Parathyroid adenoma (tissue), 2 donors: ENCODE data around the gene SFTPA2.
"Not testable (repeated sequence)": the region's sequence is repeated elsewhere in the genome, so short reads cannot be mapped to it uniquely, and the experiment has no call there.

Experiments used
- H2AFZ ChIP-seq: fragments of 300-600 bp; sonication (generic); one replicate; pipeline ENCODE4 v1.7.0; 2017; ENCODE audit warnings: antibody characterized with exemption, mild to moderate bottlenecking
- H3K27ac ChIP-seq: fragments of 300-600 bp; sonication (generic); one replicate; pipeline ENCODE4 v1.7.0; 2017
- H3K27me3 ChIP-seq: fragments of 300-600 bp; sonication (generic); one replicate; pipeline ENCODE4 v1.7.0; 2017; ENCODE audit warnings: low read length; ENCODE audit not compliant: control insufficient read depth, insufficient read depth
- H3K36me3 ChIP-seq: fragments of 300-600 bp; sonication (generic); one replicate; pipeline ENCODE4 v1.7.0; 2017; ENCODE audit warnings: low read length; ENCODE audit not compliant: control insufficient read depth, insufficient read depth
- H3K4me1 ChIP-seq: fragments of 300-600 bp; sonication (generic); one replicate; pipeline ENCODE4 v1.7.0; 2017; ENCODE audit warnings: control low read depth
- H3K4me2 ChIP-seq: fragments of 300-600 bp; sonication (generic); one replicate; pipeline ENCODE4 v1.7.0; 2017; ENCODE audit warnings: low read length
- H3K4me3 ChIP-seq: fragments of 300-600 bp; sonication (generic); one replicate; pipeline ENCODE4 v1.7.0; 2017; ENCODE audit warnings: low read depth, low read length
- H3K79me2 ChIP-seq: fragments of 300-600 bp; sonication (generic); one replicate; pipeline ENCODE4 v1.7.0; 2017; ENCODE audit warnings: control low read depth
- H3K9ac ChIP-seq: fragments of 300-600 bp; sonication (generic); one replicate; pipeline ENCODE4 v1.7.0; 2017; ENCODE audit warnings: mild to moderate bottlenecking
- H3K9me3 ChIP-seq: fragments of 300-600 bp; sonication (generic); one replicate; pipeline ENCODE4 v1.7.0; 2017; ENCODE audit warnings: low read length; ENCODE audit not compliant: control insufficient read depth
- CTCF ChIP-seq: fragments of 300-600 bp; sonication (generic); IDR thresholded peaks from one replicate; pipeline ENCODE4 v1.7.0; 2017; ENCODE audit warnings: antibody characterized with exemption, mild to moderate bottlenecking
- donor health status: primary hyperparathyroidism.

Gene SFTPA2

GRCh38 chr10:79582096-79582495, 21.9 kb upstream of the SFTPA2 start:
- no peaks in the 10 kb centered on the region for H3K27me3 ChIP-seq
- no peaks in the 10 kb centered on the region for H3K4me1 ChIP-seq
- no peak overlapping the region for H3K9ac ChIP-seq
- no peak overlapping the region for H3K4me2 ChIP-seq
- H2AFZ ChIP-seq: no peak overlapping the region
- H3K9me3 ChIP-seq: no peaks in the 10 kb centered on the region
- no peak for TF ChIP-seq CTCF
- no peak overlapping the region for H3K27ac ChIP-seq
- H3K36me3 ChIP-seq: no peaks in the 10 kb centered on the region
- no peak overlapping the region for H3K4me3 ChIP-seq
- H3K79me2 ChIP-seq: no peaks in the 10 kb centered on the region

GRCh38 chr10:79581044-79581443, 20.8 kb upstream of the SFTPA2 start:
- H3K27ac ChIP-seq: no peak overlapping the region

GRCh38 chr10:79579361-79579760, 19.2 kb upstream of the SFTPA2 start:
- Histone ChIP-seq H2AFZ (no peak overlapping the region), H3K9ac (no peak overlapping the region), H3K79me2 (no peaks in the 10 kb centered on the region), H3K4me1 (no peaks in the 10 kb centered on the region), H3K9me3 (no peaks in the 10 kb centered on the region), H3K36me3 (no peaks in the 10 kb centered on the region), H3K27me3 (no peaks in the 10 kb centered on the region), H3K4me3 (no peak overlapping the region), H3K4me2 (no peak overlapping the region), H3K27ac (no peak overlapping the region)
- no peak for TF ChIP-seq CTCF

More at GRCh38 chr10:79581044-79581443, 20.8 kb upstream of the SFTPA2 start:
- Histone ChIP-seq H3K4me3 (no peak overlapping the region), H3K4me1 (no peaks in the 10 kb centered on the region), H3K9me3 (no peaks in the 10 kb centered on the region), H3K27me3 (no peaks in the 10 kb centered on the region), H3K4me2 (no peak overlapping the region), H3K9ac (no peak overlapping the region), H3K36me3 (no peaks in the 10 kb centered on the region), H2AFZ (no peak overlapping the region), H3K79me2 (no peaks in the 10 kb centered on the region)
- TF ChIP-seq CTCF: no peak

GRCh38 chr10:79570624-79571023, 10.4 kb upstream of the SFTPA2 start:
- H2AFZ ChIP-seq, H3K27ac ChIP-seq, H3K4me3 ChIP-seq, H3K4me1 ChIP-seq, H3K27me3 ChIP-seq, H3K4me2 ChIP-seq, H3K9ac ChIP-seq, H3K9me3 ChIP-seq, H3K36me3 ChIP-seq, H3K79me2 ChIP-seq: not testable (repeated sequence)

- no peaks in the 10 kb centered on the region for H3K27me3 ChIP-seq
- H3K4me2 ChIP-seq: no peak overlapping the region
- H3K27ac ChIP-seq: no peak overlapping the region
- H3K9ac ChIP-seq: no peak overlapping the region
- H3K9me3 ChIP-seq: no peaks in the 10 kb centered on the region
- peaks cover 2% of the 10 kb centered on the region for H3K4me1 ChIP-seq
- no peak overlapping the region for H3K4me3 ChIP-seq
- no peaks in the 10 kb centered on the region for H3K36me3 ChIP-seq
- TF ChIP-seq CTCF: no peak
- no peak overlapping the region for H2AFZ ChIP-seq
- no peaks in the 10 kb centered on the region for H3K79me2 ChIP-seq
Observed at GRCh38 chr10:79563426-79563825, 3.2 kb upstream of the SFTPA2 start.
